ENCODE measurements around the gene TBC1D10A.

Gene TBC1D10A

GRCh38 chr22:30247974-30248373 lies 78.8 kb downstream of the TBC1D10A start:
- H3K27ac ChIP-seq: no peak overlapping the region
- TF ChIP-seq, protein P1, sequence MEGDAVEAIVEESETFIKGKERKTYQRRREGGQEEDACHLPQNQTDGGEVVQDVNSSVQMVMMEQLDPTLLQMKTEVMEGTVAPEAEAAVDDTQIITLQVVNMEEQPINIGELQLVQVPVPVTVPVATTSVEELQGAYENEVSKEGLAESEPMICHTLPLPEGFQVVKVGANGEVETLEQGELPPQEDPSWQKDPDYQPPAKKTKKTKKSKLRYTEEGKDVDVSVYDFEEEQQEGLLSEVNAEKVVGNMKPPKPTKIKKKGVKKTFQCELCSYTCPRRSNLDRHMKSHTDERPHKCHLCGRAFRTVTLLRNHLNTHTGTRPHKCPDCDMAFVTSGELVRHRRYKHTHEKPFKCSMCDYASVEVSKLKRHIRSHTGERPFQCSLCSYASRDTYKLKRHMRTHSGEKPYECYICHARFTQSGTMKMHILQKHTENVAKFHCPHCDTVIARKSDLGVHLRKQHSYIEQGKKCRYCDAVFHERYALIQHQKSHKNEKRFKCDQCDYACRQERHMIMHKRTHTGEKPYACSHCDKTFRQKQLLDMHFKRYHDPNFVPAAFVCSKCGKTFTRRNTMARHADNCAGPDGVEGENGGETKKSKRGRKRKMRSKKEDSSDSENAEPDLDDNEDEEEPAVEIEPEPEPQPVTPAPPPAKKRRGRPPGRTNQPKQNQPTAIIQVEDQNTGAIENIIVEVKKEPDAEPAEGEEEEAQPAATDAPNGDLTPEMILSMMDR (IDR thresholded peaks at IDR 0.05): no peak
- DNase-seq (ENCODE audit: low spot score): no peak
- no peak overlapping the region for H3K4me3 ChIP-seq

DNA sequence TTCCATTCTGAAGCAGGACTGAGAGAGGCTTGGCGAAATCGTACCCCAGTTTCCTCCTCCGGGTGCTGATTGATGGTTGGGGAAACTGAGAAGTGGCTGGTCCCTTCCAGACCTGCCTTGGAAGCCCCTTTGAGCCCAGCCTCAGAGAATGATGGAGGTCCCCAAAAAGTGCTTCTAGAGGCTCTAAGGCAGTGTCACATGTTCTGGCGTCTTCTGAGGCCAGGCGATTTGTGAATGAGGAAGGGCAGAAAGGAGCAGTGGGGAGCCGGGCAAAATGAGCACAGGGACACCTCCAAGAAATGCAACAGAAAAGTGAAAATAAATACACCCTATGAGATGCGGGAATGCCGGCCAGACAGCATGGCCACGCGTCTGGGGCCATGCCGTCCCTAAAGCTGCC lies 79.2 kb downstream of the TBC1D10A start:
- no peak overlapping the region for H3K27ac ChIP-seq
- DNase-seq (ENCODE audit: low spot score): no peak
- TF ChIP-seq, protein P1 (IDR thresholded peaks at IDR 0.05): no peak
- no peak overlapping the region for H3K4me3 ChIP-seq

DNA sequence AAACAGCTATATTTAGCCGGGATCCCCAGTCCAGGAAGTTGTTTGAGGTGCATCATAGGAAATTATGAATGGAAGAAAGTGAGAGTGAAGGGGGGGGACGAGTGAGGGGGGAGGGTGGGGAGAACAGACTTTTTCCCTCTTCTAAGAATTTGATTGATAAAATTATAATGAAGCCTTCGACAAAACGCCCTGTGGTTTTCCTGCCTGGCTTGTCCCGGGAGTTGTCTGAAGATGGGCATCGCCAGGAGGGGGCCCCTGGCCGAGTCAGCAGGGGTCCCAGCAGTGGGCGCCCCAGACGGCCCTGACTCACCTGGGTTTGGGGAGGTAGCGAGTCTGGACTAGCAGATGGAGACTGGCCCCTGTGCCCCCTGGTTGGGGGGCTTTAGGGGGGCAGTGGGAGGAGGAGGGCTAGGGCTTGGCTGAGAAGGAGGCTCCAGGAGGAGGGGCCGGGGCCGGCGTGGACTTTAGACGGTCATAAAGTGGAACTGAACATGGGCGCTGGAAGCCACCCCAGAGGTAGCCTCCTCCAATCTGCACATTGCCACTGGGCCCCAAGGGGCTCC lies 79.8 kb downstream of the TBC1D10A start:
- peak overlapping the region; percentile 67 for H3K4me3 ChIP-seq
- TF ChIP-seq, protein P1 (IDR thresholded peaks at IDR 0.05): no peak
- no peak overlapping the region for H3K27ac ChIP-seq
- no peak for DNase-seq (ENCODE audit: low spot score)

DNA sequence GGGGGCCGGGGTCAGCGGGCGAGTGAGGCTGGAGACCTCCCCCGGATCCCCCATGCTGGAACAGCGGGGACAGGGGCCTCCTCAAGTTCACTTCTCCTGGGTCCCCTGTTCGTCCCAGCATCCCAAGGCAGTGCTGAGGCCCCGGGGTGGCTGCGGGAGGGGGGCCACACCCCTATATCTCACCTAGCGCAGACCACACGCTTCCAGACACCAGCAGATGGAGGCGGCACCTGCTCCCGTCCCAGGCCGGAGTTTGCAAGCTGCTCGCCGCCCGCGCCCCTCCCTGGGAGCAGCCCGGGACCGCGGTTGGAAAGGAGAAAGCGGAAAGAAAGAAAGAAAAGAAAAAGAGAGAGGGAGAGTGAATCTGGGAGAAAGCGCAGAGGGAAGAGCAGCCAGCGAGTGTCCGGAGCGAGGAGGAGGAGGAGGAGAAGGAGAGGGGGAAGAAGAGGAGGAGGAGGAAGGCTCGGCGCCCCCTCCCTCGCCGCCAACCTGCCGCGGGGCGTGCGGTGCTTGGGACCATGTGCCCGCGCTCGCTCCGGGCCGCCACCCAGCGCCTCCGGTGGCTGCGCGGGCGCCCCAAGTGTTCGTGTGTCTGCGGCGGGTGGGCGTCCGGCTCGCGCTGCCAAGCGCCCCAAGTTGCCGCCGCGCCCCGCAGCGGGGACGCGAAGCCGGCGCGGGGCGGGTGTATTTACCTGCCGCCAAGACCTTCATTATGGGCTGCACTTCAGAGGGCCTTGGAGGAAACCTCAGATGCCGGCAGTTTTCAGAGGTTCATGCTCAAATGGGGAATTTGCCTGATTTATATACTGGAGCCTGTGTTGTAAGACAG lies 80.5 kb downstream of the TBC1D10A start, which contains the start of gene LIF:
LIF (minus strand) TSS at position 775 of the 829 bp plus-strand sequence; CDS start at position 711, 64 bp downstream.
- Histone ChIP-seq H3K27ac (no peak within 1 kb of the TSS), H3K4me3 (peak within 1 kb of the TSS; percentile 67)
- DNase-seq (ENCODE audit: low spot score): no peak
- TF ChIP-seq, protein P1 (IDR thresholded peaks at IDR 0.05): no peak

- peak overlapping the region; percentile 67 for H3K4me3 ChIP-seq
- DNase-seq (ENCODE audit: low spot score): no peak
- TF ChIP-seq, protein P1 (IDR thresholded peaks at IDR 0.05): no peak
- H3K27ac ChIP-seq: no peak overlapping the region
Measured at GRCh38 chr22:30245181-30245984, 81.4 kb downstream of the TBC1D10A start.

GRCh38 chr22:30244641-30245040 lies 82.1 kb downstream of the TBC1D10A start:
- TF ChIP-seq, protein P1 (IDR thresholded peaks at IDR 0.05): no peak
- no peak overlapping the region for H3K27ac ChIP-seq
- DNase-seq (ENCODE audit: low spot score): no peak
- no peak overlapping the region for H3K4me3 ChIP-seq

Measured in coronary artery (tissue), 2 donors.